CD1c-positive myeloid dendritic cell (primary cell): ENCODE results near the gene GPR84.
"Not testable (repeated sequence)": the region's sequence is repeated elsewhere in the genome, so short reads cannot be mapped to it uniquely, and the experiment has no call there.

ENCODE experiments used
- DNase-seq: peaks from one replicate; pipeline ENCODE4 v3.0.0-alpha.2; 2016; ENCODE audit errors: extremely low spot score

Gene GPR84

DNA sequence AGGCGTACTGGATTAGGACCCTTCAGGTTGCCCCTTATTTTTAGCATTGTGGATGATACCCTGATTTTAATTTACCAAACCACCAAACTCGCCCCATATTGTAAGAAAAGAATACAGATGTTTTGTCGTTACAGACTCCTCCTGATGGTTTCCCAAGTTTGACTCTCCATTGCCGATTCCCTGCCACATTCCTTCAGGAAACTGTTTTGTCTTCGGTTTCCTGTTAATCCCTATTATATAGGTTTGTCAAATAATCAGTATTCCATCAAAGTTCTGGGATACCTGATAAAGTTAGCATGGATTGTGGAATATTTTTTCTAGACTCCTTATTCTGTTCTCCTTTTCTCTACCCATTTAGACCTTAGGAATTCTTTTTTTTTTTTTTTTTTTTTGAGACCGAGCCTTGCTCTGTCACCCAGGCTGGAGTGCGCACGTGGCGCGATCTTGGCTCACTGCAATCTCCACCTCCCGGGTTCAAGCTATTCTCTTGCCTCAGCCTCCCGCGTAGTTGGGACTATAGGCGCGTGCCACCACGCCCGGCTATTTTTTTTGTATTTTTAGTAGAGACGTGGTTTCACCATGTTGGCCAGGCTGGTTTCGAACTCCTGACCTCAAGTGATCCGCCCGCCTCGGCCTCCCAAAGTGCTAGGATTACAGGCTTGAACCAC lies 38.7 kb downstream of the GPR84 start:
- DNase-seq: not testable (repeated sequence)

DNA sequence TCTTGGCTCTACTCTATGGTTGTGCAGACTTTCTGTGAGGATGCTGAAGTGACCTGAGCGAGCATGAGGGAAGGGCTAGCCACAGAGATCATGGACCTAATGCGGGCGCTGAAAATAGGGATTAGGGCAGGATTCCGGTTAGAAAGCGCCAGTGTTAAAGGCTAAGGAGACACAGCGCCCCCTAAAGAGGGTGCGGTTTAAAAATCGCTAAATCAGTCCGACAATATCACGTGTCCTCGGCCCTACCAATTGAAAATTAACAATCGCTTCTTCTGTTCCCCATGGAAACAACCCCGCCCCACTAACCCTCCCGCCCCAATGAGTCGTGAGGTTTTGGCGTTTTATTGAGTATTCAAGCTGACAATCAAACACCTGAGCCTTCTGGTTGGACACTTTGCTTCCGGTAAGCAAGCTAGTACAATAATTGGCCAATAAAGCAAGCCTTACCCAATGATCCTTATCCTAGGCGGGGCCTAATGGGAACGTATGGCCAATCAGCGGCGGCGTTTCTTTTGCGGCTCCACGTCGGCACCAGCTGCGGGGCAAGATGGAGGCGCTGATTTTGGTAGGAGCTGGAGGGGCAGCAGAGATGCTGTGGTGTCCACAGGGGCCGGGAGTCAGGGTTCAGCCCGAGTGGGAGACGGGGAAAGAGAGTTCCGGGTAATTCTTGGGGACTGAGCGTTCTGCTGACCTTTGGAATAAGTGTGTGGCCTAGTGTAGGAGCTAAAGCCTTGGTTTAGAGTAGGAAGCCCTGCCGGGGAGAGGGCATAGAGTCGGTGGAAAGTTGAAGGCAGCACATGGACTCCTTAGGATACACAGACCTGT lies 39.5 kb downstream of the GPR84 start, which contains the start of gene COPZ1:
Gene COPZ1, plus strand, starts transcription at position 515 of the 825 bp plus-strand sequence. Its CDS starts 33 bp downstream, at position 548.
- peak; percentile 99 for DNase-seq

GRCh38 chr12:54321363-54321762 lies 42.9 kb downstream of the GPR84 start:
- no peak for DNase-seq
